Sciatic nerve (tissue), 2 donors: ENCODE data around the gene ZNF232. TPM values are rescaled to one million over a fixed set of nuclear protein-coding genes. Genes with fewer than 3 reads are reported as not detected.
"Not testable (repeated sequence)": the region's sequence is repeated elsewhere in the genome, so short reads cannot be mapped to it uniquely, and the experiment has no call there.

Source experiments
- ATAC-seq: fragments of 200-7000 bp; cut with Tn5 transposase; one replicate; pipeline ENCODE4 v1.9.1; 2020; ENCODE audit warnings: mild to moderate bottlenecking, moderate library complexity
- DNase-seq: peaks from one replicate; pipeline ENCODE4 v3.0.0-alpha.2; 2020; ENCODE audit warnings: low spot score
- intact Hi-C: fragments of 100-400 bp; cut with DNase I; formaldehyde crosslinking; loops from one replicate; pipeline ENCODE4 v1.14.2; 2022
- total RNA-seq: library from RNA; stranded (reverse); fragmentation: NEBNext Ultra II Directional; extraction: Animal tissue kit (Norgen Biotek cat#: 25700); gene quantifications from one replicate; pipeline ENCODE4 v1.2.1, GENCODE V29; 2021
- donor health status: DM: no; HTN: no; CAD: no.
- donor health status: DM: no; HTN: no; CAD: no.

Gene ZNF232
- total RNA-seq, 1 donor from 2014 or later, result 10.0 TPM

GRCh38 chr17:5131146-5131715, 19.6 kb upstream of the ZNF232 start:
- intact Hi-C loops, result no loop called here
- ATAC-seq (no peak), DNase-seq (peak; percentile 14)

DNA sequence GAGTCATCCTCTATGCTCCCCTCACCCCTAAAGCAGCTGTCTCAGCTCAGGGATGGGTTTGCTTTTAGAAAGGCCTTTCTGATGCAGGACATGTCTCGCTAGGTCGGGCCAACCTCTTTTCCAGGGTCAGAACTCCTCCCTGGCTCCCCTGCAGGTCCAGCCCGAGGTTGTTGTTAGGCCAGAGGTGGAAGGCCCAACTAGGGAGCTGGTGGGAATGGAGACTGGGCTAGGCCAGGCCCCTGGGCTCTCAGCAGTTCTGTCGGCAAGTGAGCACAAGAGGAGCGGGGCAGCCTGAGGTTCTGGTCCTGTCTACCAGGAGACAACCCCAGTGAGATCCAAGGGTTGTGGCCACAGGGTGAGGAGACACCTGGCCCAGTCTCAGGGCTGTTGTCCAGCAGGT, 19.0 kb upstream of the ZNF232 start:
- peak; percentile 31 for DNase-seq
- intact Hi-C loops, ATAC-seq: not testable (repeated sequence)

GRCh38 chr17:5130261-5130660, 18.6 kb upstream of the ZNF232 start:
- DNase-seq, ATAC-seq, intact Hi-C loops: not testable (repeated sequence)

DNA sequence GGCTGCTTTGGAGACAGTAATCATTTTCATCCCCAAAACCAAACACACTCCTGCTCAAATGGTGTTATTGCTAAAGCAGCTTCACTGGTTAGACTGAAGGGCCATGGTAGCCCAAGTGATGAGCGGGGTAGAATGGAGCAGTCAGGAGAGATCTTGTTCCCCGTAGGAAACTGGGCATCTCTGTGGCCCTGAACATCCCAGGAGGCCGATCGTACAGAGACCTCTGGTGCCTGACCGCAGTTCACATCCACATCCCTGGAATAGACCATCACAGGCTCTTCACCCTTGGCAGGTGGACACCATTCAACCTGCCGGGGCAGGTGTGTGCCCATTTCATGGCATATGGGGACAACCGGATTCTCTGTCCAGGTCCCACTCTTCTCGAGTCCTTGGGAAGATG, 18.1 kb upstream of the ZNF232 start:
- DNase-seq, ATAC-seq, intact Hi-C loops: not testable (repeated sequence)

GRCh38 chr17:5128905-5129535, 17.3 kb upstream of the ZNF232 start:
- ATAC-seq (no peak), DNase-seq (peak; percentile 31)
- intact Hi-C loops, result no loop called here

GRCh38 chr17:5128387-5128786, 16.7 kb upstream of the ZNF232 start:
- intact Hi-C loops, ATAC-seq: not testable (repeated sequence)
- peak; percentile 25 for DNase-seq

- DNase-seq (no peak), ATAC-seq (no peak)
- intact Hi-C loops, result no loop called here
Measured at GRCh38 chr17:5127910-5128309, 16.2 kb upstream of the ZNF232 start.

DNA sequence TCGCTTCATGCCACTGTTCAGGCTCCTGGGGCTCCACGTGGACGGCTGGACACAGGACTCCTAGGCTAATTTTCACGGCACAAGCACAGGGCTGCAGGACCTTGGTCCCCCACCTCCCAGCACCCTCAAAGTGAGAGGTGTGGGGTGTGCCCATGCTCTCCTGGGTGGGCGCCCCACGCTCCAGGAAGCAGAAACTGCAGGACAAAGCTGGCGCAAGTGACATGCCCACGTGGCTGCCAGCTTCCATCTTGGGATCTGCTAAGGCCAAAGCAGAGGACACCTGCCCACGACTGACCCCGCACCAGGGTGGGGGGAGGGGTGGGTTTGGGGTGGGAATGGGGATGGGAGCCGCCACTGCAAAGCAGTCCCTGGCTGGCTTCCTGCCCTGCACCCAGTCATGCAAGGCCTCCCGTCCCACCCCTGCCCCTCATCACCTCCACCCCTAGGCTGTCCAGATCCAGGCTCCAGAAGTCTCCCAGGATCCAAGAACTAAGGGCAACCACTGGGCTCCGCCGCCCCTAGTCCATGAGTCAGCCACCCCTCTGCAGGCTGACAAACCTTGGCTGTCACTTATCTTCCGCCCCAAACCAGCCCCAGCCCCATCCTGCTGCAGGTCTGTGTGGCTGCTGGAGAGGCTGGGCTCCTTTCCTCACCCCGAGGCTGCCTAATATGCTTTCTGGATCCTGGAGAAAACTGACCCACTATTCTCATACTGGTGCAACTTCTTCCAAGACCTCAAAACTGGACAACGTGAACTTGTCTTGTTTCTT, 15.2 kb upstream of the ZNF232 start:
- intact Hi-C loops, result no loop called here
- peak; percentile 43 for DNase-seq
- ATAC-seq, result no peak

- ATAC-seq, intact Hi-C loops: not testable (repeated sequence)
- peak; percentile 34 for DNase-seq
Measured at GRCh38 chr17:5124896-5125295, 13.2 kb upstream of the ZNF232 start.

DNA sequence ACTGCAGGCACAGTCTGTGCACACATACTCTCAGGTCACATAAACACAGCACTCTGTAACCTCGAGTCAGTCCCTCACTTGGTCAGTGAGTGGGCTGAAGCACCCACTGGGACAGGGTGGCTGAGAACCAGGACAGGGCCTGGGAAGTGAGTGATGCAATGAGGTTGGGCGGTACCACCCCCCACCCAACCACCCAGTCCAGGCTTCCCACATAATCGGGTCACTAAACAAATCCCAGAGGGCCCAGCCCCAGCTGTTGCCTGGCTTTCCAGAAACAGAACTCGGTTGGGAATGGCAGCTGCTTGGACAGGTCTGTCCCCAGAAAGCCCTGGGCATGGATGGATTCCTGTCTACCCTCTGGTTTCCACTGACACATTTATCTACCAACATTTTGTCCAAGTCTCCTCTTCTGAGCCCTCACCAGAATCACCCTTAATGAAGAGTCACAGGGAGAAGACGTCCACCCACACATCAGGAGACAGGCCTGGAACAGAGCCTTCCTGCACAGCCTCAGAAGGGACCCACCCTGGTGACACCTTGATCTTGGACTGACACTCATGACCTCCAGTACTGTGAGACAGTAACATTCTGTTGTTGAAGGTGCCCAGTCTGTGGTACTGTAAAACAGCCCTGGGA, 12.6 kb upstream of the ZNF232 start:
- peak; percentile 36 for DNase-seq
- intact Hi-C loops, ATAC-seq: not testable (repeated sequence)

DNA sequence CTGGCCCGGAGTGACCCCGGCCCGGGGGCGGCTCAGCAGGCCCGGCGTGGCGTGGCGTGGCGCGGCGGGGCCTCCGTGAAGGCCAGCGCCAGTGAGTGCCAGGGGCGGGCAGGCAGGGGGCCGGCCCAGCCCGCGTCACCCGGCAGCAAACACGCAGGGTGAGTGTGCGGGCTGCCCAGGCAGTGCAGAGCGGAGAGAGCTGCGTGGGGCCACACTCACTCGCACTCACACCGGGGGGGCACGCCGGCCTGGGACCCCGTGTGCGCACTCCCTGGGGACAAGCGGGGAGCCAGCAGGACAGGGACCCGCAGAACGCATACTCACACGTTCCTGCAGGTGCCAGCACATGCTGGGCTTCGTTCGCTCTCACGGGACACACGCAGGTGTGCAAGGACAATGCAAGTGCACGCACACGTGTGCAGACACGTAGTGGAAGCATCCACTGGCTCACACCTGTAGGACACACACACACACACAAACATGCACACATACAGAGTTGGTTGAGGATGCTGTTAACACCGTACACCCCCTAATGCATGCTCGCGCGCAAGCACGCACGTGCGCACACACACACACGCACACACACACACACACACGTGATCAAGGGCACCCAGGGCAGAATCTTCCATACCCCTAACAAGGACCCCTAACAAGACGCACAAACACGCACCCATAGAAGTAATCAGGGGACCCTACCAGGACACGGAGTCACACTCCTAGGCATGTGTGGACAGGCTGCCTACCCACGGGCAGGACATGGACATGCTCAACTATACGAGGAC, 11.9 kb upstream of the ZNF232 start:
- DNase-seq (peak; percentile 52), ATAC-seq (no peak)
- intact Hi-C loops, result no loop called here

DNA sequence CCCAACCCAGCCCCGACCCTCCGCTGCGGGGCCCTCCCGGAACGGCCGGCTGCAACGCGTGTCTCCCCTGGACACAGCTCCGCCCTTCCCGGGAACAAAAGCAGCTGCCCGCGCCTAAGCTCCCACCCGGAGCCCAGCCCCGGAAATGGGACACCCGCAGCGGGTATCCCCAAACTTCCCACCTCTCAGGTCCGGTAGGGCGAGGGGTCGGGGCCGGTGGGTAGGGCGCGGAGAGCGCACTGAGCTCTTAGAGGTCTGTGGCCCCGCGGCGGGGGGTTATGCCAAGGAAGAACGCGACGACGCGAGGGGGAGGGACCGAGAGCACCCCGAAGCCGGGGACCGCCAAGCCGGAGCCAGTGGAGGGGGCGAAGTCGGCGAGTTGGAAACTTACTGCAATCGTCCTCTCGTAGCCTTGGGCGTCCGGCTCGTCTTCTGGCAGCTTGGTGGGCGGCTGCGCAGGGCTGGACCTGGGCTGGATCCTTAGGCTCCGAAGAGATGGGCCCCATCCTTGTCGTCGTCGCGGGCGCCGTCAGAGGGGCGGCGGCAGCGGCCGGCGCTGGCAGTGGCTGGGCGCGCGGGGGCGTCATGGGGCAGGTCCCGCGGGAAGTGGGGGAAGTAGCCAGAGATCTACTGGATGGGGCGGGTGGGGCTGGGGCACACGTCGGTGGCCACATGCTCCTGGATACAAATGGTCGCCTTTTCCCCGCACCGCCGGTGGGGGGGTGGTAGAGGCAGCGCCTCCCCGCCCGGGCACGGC, 11.1 kb upstream of the ZNF232 start:
- ATAC-seq (peak; percentile 28), DNase-seq (peak; percentile 63)
- intact Hi-C loops, result no loop called here

DNA sequence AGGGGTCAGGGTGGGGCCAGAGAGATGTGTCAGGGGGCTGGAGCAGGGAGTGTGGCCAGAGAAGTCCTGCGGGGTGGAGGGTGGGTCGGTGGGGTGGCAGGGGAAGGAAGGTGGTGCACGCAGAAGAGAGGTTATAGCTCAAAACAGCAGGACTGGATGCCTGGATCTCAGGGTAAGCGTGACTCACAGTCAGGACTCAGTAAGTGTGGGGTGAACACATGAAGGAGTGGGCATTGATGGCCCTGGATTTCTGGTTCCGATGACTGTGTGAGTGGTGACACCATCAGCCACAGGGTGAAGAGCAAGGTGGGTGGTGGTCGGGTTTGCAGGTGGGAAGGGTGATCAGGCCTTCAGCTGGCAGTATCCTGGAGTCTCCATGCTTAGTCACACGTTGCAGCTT, 10.4 kb upstream of the ZNF232 start:
- ATAC-seq, intact Hi-C loops: not testable (repeated sequence)
- DNase-seq, result peak; percentile 30

DNA sequence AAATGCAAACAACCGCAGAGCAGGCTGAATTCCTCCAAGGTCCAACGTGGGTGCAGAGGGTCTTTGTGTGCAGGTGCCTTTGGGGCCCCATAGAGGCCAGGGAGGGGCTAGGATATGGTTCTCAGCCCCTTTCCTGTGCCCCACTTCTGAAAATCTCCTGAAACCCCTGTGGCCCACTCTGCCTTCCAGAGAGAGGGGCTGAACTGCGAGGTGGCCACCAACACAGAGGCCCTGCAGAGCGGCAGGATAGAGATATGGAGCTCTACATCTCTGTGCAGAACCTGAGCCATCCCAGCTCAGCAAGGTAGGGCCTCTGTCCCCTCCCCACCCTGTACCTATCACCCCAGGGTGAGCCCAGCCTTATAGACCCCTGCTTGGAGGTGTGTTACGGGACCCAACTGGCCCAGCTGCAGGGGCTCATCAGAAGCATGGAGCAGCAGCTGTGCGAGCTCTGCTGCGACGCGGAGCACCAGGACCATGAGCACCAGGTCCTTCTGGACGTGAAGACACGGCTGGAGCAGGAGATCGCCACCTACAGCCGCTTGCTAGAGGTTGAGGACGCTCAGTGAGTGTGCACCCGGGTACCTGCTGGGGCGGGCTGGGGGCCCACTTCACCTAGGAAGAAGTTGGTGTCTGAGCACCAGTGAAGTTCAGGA, 9.6 kb upstream of the ZNF232 start:
- intact Hi-C loops, result no loop called here
- peak; percentile 40 for DNase-seq
- ATAC-seq, result no peak

DNA sequence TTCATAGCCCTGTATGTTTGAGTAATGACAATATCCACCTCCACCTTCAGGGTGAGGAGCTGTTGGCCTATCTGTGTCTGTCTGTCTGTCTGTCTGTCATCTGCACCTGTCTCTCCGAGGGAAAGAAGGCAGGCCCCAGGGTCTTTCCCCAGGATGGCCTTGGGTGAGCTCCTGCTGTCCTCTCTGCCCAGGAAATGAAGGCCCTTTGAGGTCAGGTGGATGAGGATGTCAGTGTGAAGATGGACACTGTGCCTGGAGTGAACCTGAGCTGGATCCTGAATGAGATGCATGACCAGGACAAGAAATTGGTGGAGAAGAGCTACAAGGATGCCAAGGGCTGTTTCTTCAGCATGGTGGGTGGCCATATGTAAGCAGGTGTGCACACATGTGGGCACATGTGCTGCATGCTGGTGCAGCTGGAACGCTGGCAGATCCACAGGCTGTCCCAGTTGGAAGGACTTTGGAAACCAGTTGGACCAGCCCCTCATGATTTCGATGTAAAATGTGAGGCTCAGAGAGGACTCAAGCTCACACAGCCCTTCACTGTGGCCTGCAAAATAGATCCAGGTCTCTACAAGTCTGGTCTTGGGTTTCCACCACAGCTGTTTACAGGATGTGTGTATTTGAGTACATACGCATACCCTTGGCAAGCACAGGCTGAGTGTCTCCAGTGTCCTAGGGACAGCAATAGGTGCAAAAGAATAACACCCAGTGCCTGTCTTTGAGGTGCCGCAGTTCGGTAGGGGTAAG, 8.9 kb upstream of the ZNF232 start:
- peak; percentile 25 for DNase-seq
- not testable (repeated sequence) for ATAC-seq

GRCh38 chr17:5120036-5120435, 8.4 kb upstream of the ZNF232 start:
- intact Hi-C loops, result no loop called here

More for the DNA sequence above, 8.9 kb upstream of the ZNF232 start:
- intact Hi-C loops, result not testable (repeated sequence)

GRCh38 chr17:5118219-5118618, 6.5 kb upstream of the ZNF232 start:
- DNase-seq (peak; percentile 34), ATAC-seq (no peak)
- intact Hi-C loops, result no loop called here

More at GRCh38 chr17:5120036-5120435, 8.4 kb upstream of the ZNF232 start:
- peak; percentile 35 for DNase-seq
- no peak for ATAC-seq
